Osteoblast (primary cell): Measurements from ENCODE around the gene ETS2. TPM values are rescaled to one million over a fixed set of nuclear protein-coding genes. Genes with fewer than 3 reads are reported as not detected.

ENCODE experiments used
- DNase-seq: peaks from one replicate; pipeline ENCODE4 v3.0.0; 2011; ENCODE audit warnings: low spot score, mixed read lengths; ENCODE audit not compliant: insufficient read length; ENCODE audit errors: missing footprints
- H2AFZ ChIP-seq: 2 replicates; pipeline ENCODE4 v1.6.0; 2011; ENCODE audit warnings: mild to moderate bottlenecking, low read length
- H3K27ac ChIP-seq: 2 replicates; pipeline ENCODE4 v1.5.1; 2011; ENCODE audit warnings: mild to moderate bottlenecking, low read depth, low read length, moderate library complexity
- H3K27me3 ChIP-seq: 2 replicates; pipeline ENCODE4 v1.6.0; 2012; ENCODE audit warnings: mild to moderate bottlenecking, control low read depth, inconsistent platforms, low read length, moderate library complexity; ENCODE audit not compliant: insufficient read depth
- H3K36me3 ChIP-seq: 2 replicates; pipeline ENCODE4 v1.5.1; 2011; ENCODE audit warnings: mild to moderate bottlenecking, low read length, control low read depth, moderate library complexity; ENCODE audit not compliant: insufficient read depth
- H3K4me1 ChIP-seq: 2 replicates; pipeline ENCODE4 v1.5.1; 2011; ENCODE audit warnings: mild to moderate bottlenecking, low read length, control low read depth, moderate library complexity; ENCODE audit not compliant: insufficient read depth
- H3K4me2 ChIP-seq: 2 replicates; pipeline ENCODE4 v1.6.0; 2011; ENCODE audit warnings: mild to moderate bottlenecking, low read length; ENCODE audit not compliant: insufficient read depth
- H3K4me3 ChIP-seq: fragments of 200-600 bp; sonication (generic); 3 replicates; pipeline ENCODE4 v1.5.1; 2012; ENCODE audit warnings: mild to moderate bottlenecking, low read length, inconsistent platforms; ENCODE audit not compliant: insufficient read depth
- H3K79me2 ChIP-seq: 2 replicates; pipeline ENCODE4 v1.6.0; 2012; ENCODE audit warnings: mild to moderate bottlenecking, low read length, control low read depth, inconsistent platforms; ENCODE audit not compliant: insufficient read depth
- H3K9me3 ChIP-seq: 2 replicates; pipeline ENCODE4 v1.5.1; 2011; ENCODE audit warnings: low read depth, low read length, control low read depth
- H4K20me1 ChIP-seq: 2 replicates; pipeline ENCODE4 v1.6.0; 2012; ENCODE audit warnings: mild to moderate bottlenecking, low read length, control low read depth; ENCODE audit not compliant: insufficient read depth
- CTCF ChIP-seq: IDR thresholded peaks from 2 replicates; pipeline ENCODE4 v1.5.1; 2011; ENCODE audit warnings: mild to moderate bottlenecking, low read depth, low read length, moderate library complexity; ENCODE audit errors: extremely low read depth
- total RNA-seq: library from RNA; depleted of rRNA; stranded (reverse); fragments of >200 nt; gene quantifications from 2 replicates; pipeline ENCODE4 v1.2.3, GENCODE V29; 2012

ETS2 gene
- total RNA-seq, 1 donor: 4.0 TPM

GRCh38 chr21:38774586-38775285 is 31.0 kb upstream of the ETS2 start:
- Histone ChIP-seq H4K20me1 (no peaks in the 10 kb centered on the region), H2AFZ (no peak overlapping the region), H3K4me2 (no peak overlapping the region), H3K27me3 (no peaks in the 10 kb centered on the region), H3K4me3 (no peak overlapping the region), H3K36me3 (no peaks in the 10 kb centered on the region), H3K79me2 (no peaks in the 10 kb centered on the region), H3K9me3 (no peaks in the 10 kb centered on the region), H3K27ac (no peak overlapping the region), H3K4me1 (peaks cover 21% of the 10 kb centered on the region)
- DNase-seq: no peak
- TF ChIP-seq CTCF: no peak

DNA sequence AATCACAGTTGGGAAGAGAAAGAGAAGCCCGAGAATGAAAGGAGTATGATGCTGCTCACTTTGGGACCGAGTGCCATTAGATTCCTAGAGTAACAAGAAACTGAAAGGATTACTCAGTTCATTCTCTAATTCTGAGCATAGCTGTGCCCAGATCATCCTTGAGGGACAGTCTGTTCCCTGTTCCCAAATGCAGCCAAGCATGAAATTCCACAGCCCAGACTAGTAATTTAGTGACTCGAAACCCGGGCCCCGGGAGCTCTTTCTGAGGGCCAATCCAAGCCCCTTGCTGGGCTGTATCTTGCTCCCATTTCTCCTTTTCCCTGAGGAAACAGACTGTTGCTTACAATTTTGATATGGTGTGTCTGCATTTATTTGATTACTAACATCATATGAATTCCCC is 30.0 kb upstream of the ETS2 start:
- H2AFZ ChIP-seq: no peak overlapping the region
- TF ChIP-seq CTCF: no peak
- peaks cover 17% of the 10 kb centered on the region for H3K4me1 ChIP-seq
- H4K20me1 ChIP-seq: no peaks in the 10 kb centered on the region
- H3K36me3 ChIP-seq: no peaks in the 10 kb centered on the region
- H3K4me2 ChIP-seq: no peak overlapping the region
- H3K79me2 ChIP-seq: no peaks in the 10 kb centered on the region
- DNase-seq: no peak
- H3K27ac ChIP-seq: no peak overlapping the region
- no peaks in the 10 kb centered on the region for H3K27me3 ChIP-seq
- no peaks in the 10 kb centered on the region for H3K9me3 ChIP-seq
- H3K4me3 ChIP-seq: no peak overlapping the region

DNA sequence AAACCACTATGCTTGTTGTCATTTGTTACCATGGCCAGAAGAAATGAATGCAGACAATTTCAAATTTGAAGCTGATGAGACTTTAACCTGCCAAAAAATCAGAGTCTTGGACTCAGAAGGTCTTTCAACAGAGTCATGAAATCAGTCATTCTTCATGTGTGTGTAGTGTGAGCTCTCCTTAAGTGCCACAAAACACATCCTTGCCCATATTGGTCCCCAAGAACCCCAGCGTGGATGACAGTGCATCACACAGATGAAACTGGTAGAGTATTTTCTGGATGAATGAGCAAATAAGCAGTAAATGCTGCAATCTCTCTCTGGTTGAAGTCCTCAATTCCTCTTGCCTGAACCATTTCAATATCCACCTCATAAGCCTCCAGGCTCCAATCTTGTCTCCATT is 28.7 kb upstream of the ETS2 start:
- TF ChIP-seq CTCF: no peak
- H3K36me3 ChIP-seq: no peaks in the 10 kb centered on the region
- no peak overlapping the region for H3K4me2 ChIP-seq

DNA sequence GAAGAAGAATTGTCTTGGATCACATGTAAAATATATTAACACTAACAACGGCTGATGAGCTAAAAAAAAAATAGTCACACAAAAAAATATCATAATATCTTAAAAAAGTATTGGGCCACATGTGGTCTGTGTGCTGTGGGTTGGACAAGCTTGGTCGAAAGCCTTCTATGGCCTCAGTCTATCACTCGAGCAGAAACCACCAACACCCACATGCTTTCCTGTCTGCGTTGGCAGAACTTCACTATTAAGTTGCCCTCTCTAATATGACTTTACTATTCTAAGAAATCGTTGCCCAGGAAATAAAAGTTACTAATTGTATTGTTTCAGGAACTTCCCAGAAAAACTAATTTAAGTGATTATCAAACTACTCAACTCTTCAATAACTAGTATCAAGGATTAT is 28.2 kb upstream of the ETS2 start:
- H3K4me2 ChIP-seq: no peak overlapping the region
- H3K79me2 ChIP-seq: no peaks in the 10 kb centered on the region
- H3K36me3 ChIP-seq: no peaks in the 10 kb centered on the region
- no peak overlapping the region for H3K27ac ChIP-seq
- H3K27me3 ChIP-seq: no peaks in the 10 kb centered on the region
- peaks cover 2% of the 10 kb centered on the region for H3K9me3 ChIP-seq
- no peaks in the 10 kb centered on the region for H4K20me1 ChIP-seq
- no peak for TF ChIP-seq CTCF
- no peak overlapping the region for H2AFZ ChIP-seq
- no peak for DNase-seq
- peaks cover 17% of the 10 kb centered on the region for H3K4me1 ChIP-seq
- H3K4me3 ChIP-seq: no peak overlapping the region

More for the DNA sequence above, 28.7 kb upstream of the ETS2 start:
- Histone ChIP-seq H3K9me3 (peaks cover 2% of the 10 kb centered on the region), H2AFZ (no peak overlapping the region), H4K20me1 (no peaks in the 10 kb centered on the region), H3K4me3 (no peak overlapping the region), H3K27me3 (no peaks in the 10 kb centered on the region), H3K79me2 (no peaks in the 10 kb centered on the region), H3K4me1 (peaks cover 17% of the 10 kb centered on the region), H3K27ac (no peak overlapping the region)
- DNase-seq: no peak
